Measurements from ENCODE around the gene TSC1. TPM values are rescaled to one million over a fixed set of nuclear protein-coding genes. Genes with fewer than 3 reads are reported as not detected.

Gene TSC1
- polyA plus RNA-seq, 3 donors = 3.3 to 43.0 (median 5.8) TPM

DNA sequence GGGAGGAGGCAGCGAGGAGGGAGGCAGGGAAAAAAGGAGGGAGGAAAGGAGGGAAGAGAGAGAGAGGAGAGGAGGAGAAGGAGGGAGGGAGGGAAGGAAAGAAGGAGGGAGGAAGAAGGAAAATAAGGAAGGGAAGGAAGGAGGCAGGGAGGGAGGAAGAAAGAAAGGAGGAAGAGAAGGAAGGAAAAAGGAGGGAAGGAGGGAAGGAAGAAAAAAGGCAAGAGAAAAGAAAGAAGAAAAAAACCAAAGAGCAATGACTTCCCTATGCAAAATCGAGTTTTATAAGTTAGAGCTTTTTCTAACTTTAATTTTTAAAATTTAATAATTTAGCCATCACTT lies 33.7 kb upstream of the TSC1 start:
- H3K4me1 ChIP-seq (ENCODE audit: control insufficient read depth in 1 of 2, insufficient read depth in 2 of 2, low read length in 2 of 2) = peaks cover 21 to 30% of the 10 kb centered on the region in 2 donors
- no peaks in the 10 kb centered on the region for H3K79me2 ChIP-seq (ENCODE audit: insufficient read depth, low read length)
- no peak overlapping the region for H3K9ac ChIP-seq (ENCODE audit: insufficient read depth, low read length, poor library complexity, severe bottlenecking)
- H3K27ac ChIP-seq (ENCODE audit: low read depth in 1 of 2, low read length in 2 of 2) = no peak overlapping the region
- Mint-ChIP-seq H3K4me3 (peak overlapping the region in 1 of 2 donors; percentile 74), H3K36me3 (peaks cover 5 to 6% of the 10 kb centered on the region in 2 donors), H3K27ac (no peak overlapping the region), H3K9me3 (peaks cover 3 to 17% (median 12%) of the 10 kb centered on the region in 7 donors), H3K4me1 (peaks cover 30% of the 10 kb centered on the region), H3K27me3 (ENCODE audit: low read depth in 3 of 3) (peaks cover 34 to 62% (median 40%) of the 10 kb centered on the region in 3 donors)
- H4K20me1 ChIP-seq (ENCODE audit: insufficient read depth, low read length) = no peaks in the 10 kb centered on the region
- peaks cover 27 to 41% of the 10 kb centered on the region in 2 donors for H3K27me3 ChIP-seq (ENCODE audit: control insufficient read depth in 2 of 2, insufficient read depth in 2 of 2, low read length in 2 of 2)
- DNase-seq = no peak
- peak overlapping the region; percentile 28 for H3K4me2 ChIP-seq (replicated peaks; ENCODE audit: extremely low read depth, low read length, poor library complexity, severe bottlenecking)
- 0% methylated on average over 1 of the region's 2 CpGs for WGBS (ENCODE audit: insufficient coverage)
- TF ChIP-seq, protein P1, sequence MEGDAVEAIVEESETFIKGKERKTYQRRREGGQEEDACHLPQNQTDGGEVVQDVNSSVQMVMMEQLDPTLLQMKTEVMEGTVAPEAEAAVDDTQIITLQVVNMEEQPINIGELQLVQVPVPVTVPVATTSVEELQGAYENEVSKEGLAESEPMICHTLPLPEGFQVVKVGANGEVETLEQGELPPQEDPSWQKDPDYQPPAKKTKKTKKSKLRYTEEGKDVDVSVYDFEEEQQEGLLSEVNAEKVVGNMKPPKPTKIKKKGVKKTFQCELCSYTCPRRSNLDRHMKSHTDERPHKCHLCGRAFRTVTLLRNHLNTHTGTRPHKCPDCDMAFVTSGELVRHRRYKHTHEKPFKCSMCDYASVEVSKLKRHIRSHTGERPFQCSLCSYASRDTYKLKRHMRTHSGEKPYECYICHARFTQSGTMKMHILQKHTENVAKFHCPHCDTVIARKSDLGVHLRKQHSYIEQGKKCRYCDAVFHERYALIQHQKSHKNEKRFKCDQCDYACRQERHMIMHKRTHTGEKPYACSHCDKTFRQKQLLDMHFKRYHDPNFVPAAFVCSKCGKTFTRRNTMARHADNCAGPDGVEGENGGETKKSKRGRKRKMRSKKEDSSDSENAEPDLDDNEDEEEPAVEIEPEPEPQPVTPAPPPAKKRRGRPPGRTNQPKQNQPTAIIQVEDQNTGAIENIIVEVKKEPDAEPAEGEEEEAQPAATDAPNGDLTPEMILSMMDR (IDR thresholded peaks at IDR 0.05) = no peak
- no peaks in the 10 kb centered on the region for H3K36me3 ChIP-seq (replicated peaks in 1 of 2; ENCODE audit: control insufficient read depth in 1 of 2, insufficient read depth in 2 of 2, low read length in 2 of 2)
- no peak overlapping the region for H2AFZ ChIP-seq (ENCODE audit: insufficient read depth, low read depth, low read length, poor library complexity, severe bottlenecking)
- H3K4me3 ChIP-seq (replicated peaks in 1 of 3; ENCODE audit: low read depth in 2 of 3, low read length in 3 of 3) = no peak overlapping the region
- H3K9me3 ChIP-seq (replicated peaks in 1 of 2; ENCODE audit: control insufficient read depth in 1 of 2, insufficient read depth in 1 of 2, low read length in 2 of 2) = no peaks in the 10 kb centered on the region
- intact Hi-C loops (cut with micrococcal nuclease) = no loop called here

DNA sequence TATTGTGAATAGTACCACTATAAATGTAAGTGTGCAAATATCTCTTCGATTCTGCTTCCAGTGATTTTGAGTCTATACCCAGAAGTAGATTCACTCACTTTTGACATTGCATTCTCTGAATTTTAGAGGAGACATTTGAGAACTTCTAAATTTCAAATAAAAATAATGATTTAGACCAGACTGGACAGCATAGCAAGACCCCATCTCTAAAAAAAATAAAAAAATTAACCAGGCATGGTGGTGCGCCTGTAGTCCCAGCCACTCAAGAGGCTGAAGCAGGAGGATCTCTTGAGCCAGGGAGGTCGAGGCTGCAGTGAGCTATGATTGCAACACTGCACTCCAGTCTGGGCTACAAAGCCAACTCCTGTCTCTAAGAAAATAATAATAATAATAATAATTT lies 32.2 kb upstream of the TSC1 start:
- no peaks in the 10 kb centered on the region for H3K9me3 ChIP-seq (replicated peaks in 1 of 2; ENCODE audit: control insufficient read depth in 1 of 2, insufficient read depth in 1 of 2, low read length in 2 of 2)
- H4K20me1 ChIP-seq (ENCODE audit: insufficient read depth, low read length) = no peaks in the 10 kb centered on the region
- H3K79me2 ChIP-seq (ENCODE audit: insufficient read depth, low read length) = no peaks in the 10 kb centered on the region
- no CpG with 5 or more reads among the region's 3 CpGs for WGBS (ENCODE audit: insufficient coverage)
- H3K27ac Mint-ChIP-seq = no peak overlapping the region
- no peak overlapping the region for H2AFZ ChIP-seq (ENCODE audit: insufficient read depth, low read depth, low read length, poor library complexity, severe bottlenecking)
- no peak overlapping the region for H3K4me3 ChIP-seq (replicated peaks in 1 of 3; ENCODE audit: low read depth in 2 of 3, low read length in 3 of 3)
- H3K27me3 Mint-ChIP-seq (ENCODE audit: low read depth in 3 of 3) = peaks cover 31 to 50% (median 34%) of the 10 kb centered on the region in 3 donors
- H3K27ac ChIP-seq (ENCODE audit: low read depth in 1 of 2, low read length in 2 of 2) = no peak overlapping the region
- H3K9ac ChIP-seq (ENCODE audit: insufficient read depth, low read length, poor library complexity, severe bottlenecking) = no peak overlapping the region
- H3K36me3 ChIP-seq (replicated peaks in 1 of 2; ENCODE audit: control insufficient read depth in 1 of 2, insufficient read depth in 2 of 2, low read length in 2 of 2) = no peaks in the 10 kb centered on the region
- peaks cover 14 to 21% of the 10 kb centered on the region in 2 donors for H3K4me1 ChIP-seq (ENCODE audit: control insufficient read depth in 1 of 2, insufficient read depth in 2 of 2, low read length in 2 of 2)
- intact Hi-C loops (cut with micrococcal nuclease) = no loop called here
- TF ChIP-seq, protein P1 (IDR thresholded peaks at IDR 0.05) = no peak
- no peak overlapping the region for H3K4me3 Mint-ChIP-seq
- H3K27me3 ChIP-seq (ENCODE audit: control insufficient read depth in 2 of 2, insufficient read depth in 2 of 2, low read length in 2 of 2) = peaks cover 27 to 41% of the 10 kb centered on the region in 2 donors
- H3K9me3 Mint-ChIP-seq = peaks cover under 1 to 13% (median 8%) of the 10 kb centered on the region in 7 donors
- H3K36me3 Mint-ChIP-seq = peaks cover 5 to 6% of the 10 kb centered on the region in 2 donors
- peaks cover 18% of the 10 kb centered on the region for H3K4me1 Mint-ChIP-seq
- DNase-seq = no peak
- H3K4me2 ChIP-seq (replicated peaks; ENCODE audit: extremely low read depth, low read length, poor library complexity, severe bottlenecking) = no peak overlapping the region
